ENCODE data around the gene FIG4.
"Not testable (repeated sequence)": the region's sequence is repeated elsewhere in the genome, so short reads cannot be mapped to it uniquely, and the experiment has no call there.

Gene FIG4

DNA sequence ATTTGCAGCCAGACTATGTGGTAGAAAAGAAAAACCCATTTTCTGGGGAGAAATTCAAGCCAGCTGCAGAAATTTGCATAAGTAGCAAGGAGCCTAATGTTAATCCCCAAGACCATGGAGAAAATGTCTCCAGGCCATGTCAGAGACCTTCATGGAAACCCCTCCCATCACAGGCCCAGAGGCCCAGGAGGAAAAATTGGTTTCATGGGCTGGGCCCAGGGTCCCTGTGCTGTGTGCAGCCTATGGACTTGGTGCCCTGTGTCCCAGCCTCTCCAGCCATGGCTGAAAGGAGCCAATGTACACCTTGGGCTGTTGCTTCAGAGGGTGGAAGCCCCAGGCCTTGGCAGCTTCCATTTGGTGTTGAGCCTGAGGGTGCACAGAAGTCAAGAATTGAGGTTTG lies 140.3 kb downstream of the FIG4 start:
- not testable (repeated sequence) for H3K4me3 ChIP-seq (ENCODE audit: low read depth in 1 of 5, low read length in 5 of 5); H3K9ac ChIP-seq (ENCODE audit: low read length in 5 of 5); H3K4me1 ChIP-seq (ENCODE audit: control insufficient read depth in 5 of 5, insufficient read depth in 5 of 5, low read length in 5 of 5); H3K27me3 ChIP-seq (ENCODE audit: control insufficient read depth in 5 of 5, insufficient read depth in 4 of 5, low read length in 5 of 5); H3K27ac ChIP-seq (ENCODE audit: low read depth, low read length); H3K9me3 ChIP-seq (ENCODE audit: control insufficient read depth in 5 of 5, low read length in 5 of 5)
- H3K36me3 ChIP-seq (ENCODE audit: control insufficient read depth in 5 of 5, insufficient read depth in 5 of 5, low read length in 5 of 5) = peaks cover 8 to 35% (median 15%) of the 10 kb centered on the region in 5 donors

DNA sequence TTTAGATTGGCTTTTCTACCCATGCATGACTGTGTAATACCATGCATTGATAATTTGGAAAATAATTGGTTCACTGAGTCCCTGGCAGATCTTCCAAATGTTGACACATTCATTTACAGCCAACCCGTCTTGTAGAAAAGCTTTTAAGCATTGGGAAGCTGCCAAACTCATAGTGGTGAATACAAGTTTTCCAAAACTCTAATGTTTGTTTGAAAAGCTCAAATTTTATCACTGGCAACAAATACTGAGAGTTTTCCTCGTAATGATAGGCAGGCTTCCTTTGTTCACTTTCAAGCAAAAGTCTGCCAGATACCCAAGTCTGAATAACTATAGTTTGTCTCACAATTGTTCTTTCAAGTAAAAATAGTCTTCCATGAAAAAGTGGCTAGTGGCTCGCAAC lies 143.0 kb downstream of the FIG4 start:
- H3K9ac ChIP-seq (ENCODE audit: low read length in 5 of 5) = no peak overlapping the region
- H3K36me3 ChIP-seq (ENCODE audit: control insufficient read depth in 5 of 5, insufficient read depth in 5 of 5, low read length in 5 of 5) = peaks cover 0 to 8% (median 0%) of the 10 kb centered on the region in 5 donors
- H3K9me3 ChIP-seq (ENCODE audit: control insufficient read depth in 5 of 5, low read length in 5 of 5) = peaks cover 0 to under 1% (median 0%) of the 10 kb centered on the region in 5 donors
- no peak overlapping the region for H3K4me3 ChIP-seq (ENCODE audit: low read depth in 1 of 5, low read length in 5 of 5)
- H3K4me1 ChIP-seq (ENCODE audit: control insufficient read depth in 5 of 5, insufficient read depth in 5 of 5, low read length in 5 of 5) = no peaks in the 10 kb centered on the region
- H3K27ac ChIP-seq (ENCODE audit: low read depth, low read length) = no peak overlapping the region
- no peaks in the 10 kb centered on the region for H3K27me3 ChIP-seq (ENCODE audit: control insufficient read depth in 5 of 5, insufficient read depth in 4 of 5, low read length in 5 of 5)

DNA sequence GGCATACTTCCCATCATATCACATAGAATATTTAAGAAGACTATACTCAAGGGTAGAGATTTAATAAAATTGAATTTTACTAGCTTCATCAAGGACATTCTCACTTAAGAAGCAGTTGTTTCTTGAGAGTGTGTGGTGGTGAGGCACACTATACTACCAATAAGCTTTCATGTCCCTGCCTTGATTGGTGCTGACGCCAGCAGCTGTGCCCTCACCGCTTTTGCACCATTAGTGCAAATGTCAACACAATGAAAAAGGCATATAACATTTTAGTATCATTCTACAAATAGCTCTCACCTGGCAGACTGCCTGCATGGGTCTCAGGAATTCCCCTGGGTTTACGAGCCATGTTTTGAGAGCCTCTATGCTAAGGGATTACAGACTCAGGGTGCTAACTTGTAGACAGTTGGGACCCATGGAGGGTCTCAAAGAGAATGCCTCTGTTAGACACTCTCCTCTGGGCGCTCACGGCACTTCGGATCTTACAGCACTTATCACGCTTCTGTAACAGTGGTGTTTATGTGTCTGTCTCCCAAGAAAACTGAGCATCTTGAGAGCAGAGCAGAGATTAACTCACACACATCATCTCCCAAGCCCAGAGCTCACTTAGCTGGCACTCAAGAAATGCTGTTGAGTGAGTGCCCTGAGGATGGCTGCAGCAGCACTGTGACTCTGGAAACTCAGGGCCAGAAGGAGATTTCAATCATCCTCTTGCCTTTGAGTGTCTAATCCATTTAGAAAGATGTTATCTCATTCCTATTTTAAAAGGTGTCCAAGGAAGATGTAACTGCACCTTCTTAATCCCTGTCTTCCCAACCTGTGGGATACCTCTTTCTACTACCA lies 143.7 kb downstream of the FIG4 start:
- Histone ChIP-seq H3K27me3 (ENCODE audit: control insufficient read depth in 5 of 5, insufficient read depth in 4 of 5, low read length in 5 of 5) (no peaks in the 10 kb centered on the region), H3K36me3 (ENCODE audit: control insufficient read depth in 5 of 5, insufficient read depth in 5 of 5, low read length in 5 of 5) (peaks cover 0 to under 1% (median 0%) of the 10 kb centered on the region in 5 donors), H3K4me1 (ENCODE audit: control insufficient read depth in 5 of 5, insufficient read depth in 5 of 5, low read length in 5 of 5) (no peaks in the 10 kb centered on the region), H3K9ac (ENCODE audit: low read length in 5 of 5) (no peak overlapping the region), H3K9me3 (ENCODE audit: control insufficient read depth in 5 of 5, low read length in 5 of 5) (no peaks in the 10 kb centered on the region), H3K27ac (ENCODE audit: low read depth, low read length) (no peak overlapping the region), H3K4me3 (ENCODE audit: low read depth in 1 of 5, low read length in 5 of 5) (no peak overlapping the region)

DNA sequence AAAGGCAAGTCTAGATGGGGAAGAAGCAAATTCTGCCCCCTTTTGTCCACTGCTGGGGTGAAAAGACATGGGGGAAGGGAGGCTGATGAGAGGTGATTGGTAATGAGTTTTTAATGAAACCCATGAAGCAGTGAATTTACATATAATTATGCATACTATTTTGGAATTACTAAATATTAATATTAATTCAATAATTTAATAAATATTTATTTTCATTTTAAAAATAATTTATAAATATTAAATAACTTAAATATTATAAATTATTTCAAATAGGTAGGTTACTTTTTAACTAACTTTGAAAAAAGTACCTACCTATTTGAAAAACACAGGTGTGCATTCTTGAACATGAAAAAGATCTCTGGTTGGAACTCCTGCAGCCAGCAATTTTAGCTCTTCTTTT lies 148.9 kb downstream of the FIG4 start:
- H3K27me3 ChIP-seq (ENCODE audit: control insufficient read depth in 5 of 5, insufficient read depth in 4 of 5, low read length in 5 of 5) = no peaks in the 10 kb centered on the region
- no peak overlapping the region for H3K27ac ChIP-seq (ENCODE audit: low read depth, low read length)
- H3K9me3 ChIP-seq (ENCODE audit: control insufficient read depth in 5 of 5, low read length in 5 of 5) = no peaks in the 10 kb centered on the region
- H3K9ac ChIP-seq (ENCODE audit: low read length in 5 of 5) = no peak overlapping the region
- no peaks in the 10 kb centered on the region for H3K4me1 ChIP-seq (ENCODE audit: control insufficient read depth in 5 of 5, insufficient read depth in 5 of 5, low read length in 5 of 5)
- H3K36me3 ChIP-seq (ENCODE audit: control insufficient read depth in 5 of 5, insufficient read depth in 5 of 5, low read length in 5 of 5) = no peaks in the 10 kb centered on the region
- no peak overlapping the region for H3K4me3 ChIP-seq (ENCODE audit: low read depth in 1 of 5, low read length in 5 of 5)

DNA sequence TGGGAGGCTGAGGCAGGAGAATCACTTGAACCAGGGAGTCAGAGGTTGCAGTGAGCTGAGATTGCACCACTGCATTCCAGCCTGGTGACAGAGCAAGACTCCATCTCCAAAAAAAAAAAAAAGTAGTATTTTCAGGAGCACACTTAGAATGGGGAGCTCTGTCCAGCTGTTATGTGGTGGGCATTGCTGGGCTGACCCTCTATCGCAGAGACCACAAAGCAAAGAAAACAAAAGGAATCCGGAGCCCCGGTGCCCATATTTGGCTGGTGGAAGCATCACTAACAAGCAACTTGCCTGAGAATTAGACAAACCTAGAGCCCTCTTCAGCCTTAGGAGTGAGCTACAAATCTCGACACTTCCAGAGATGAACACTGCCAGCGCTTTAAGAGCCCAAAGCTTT lies 149.7 kb downstream of the FIG4 start:
- H3K4me3 ChIP-seq (ENCODE audit: low read depth in 1 of 5, low read length in 5 of 5) = no peak overlapping the region
- H3K27ac ChIP-seq (ENCODE audit: low read depth, low read length) = no peak overlapping the region
- H3K9ac ChIP-seq (ENCODE audit: low read length in 5 of 5) = no peak overlapping the region
- no peaks in the 10 kb centered on the region for H3K4me1 ChIP-seq (ENCODE audit: control insufficient read depth in 5 of 5, insufficient read depth in 5 of 5, low read length in 5 of 5)
- no peaks in the 10 kb centered on the region for H3K9me3 ChIP-seq (ENCODE audit: control insufficient read depth in 5 of 5, low read length in 5 of 5)
- no peaks in the 10 kb centered on the region for H3K27me3 ChIP-seq (ENCODE audit: control insufficient read depth in 5 of 5, insufficient read depth in 4 of 5, low read length in 5 of 5)
- no peaks in the 10 kb centered on the region for H3K36me3 ChIP-seq (ENCODE audit: control insufficient read depth in 5 of 5, insufficient read depth in 5 of 5, low read length in 5 of 5)

DNA sequence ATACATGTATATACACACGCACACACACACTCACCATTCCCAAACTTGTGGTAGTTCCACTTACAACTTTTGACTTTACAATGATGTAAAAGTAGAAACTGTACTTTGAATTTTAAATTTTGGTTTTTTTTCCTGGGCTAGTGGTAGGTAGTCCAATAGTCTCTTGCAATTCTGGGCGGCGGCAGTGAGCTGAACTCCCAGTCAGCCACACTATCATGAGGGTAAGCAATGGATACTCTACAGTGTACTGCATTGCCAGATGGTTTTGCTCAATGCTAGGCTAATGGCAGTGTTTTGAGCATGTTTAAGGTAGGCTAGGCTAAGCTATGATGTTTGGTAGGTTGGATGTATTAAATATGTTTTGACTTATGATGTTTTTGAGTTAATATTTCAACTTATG lies 150.8 kb downstream of the FIG4 start:
- peaks cover 0 to 3% (median 0%) of the 10 kb centered on the region in 5 donors for H3K9me3 ChIP-seq (ENCODE audit: control insufficient read depth in 5 of 5, low read length in 5 of 5)
- H3K4me1 ChIP-seq (ENCODE audit: control insufficient read depth in 5 of 5, insufficient read depth in 5 of 5, low read length in 5 of 5) = no peaks in the 10 kb centered on the region
- no peak overlapping the region for H3K4me3 ChIP-seq (ENCODE audit: low read depth in 1 of 5, low read length in 5 of 5)
- H3K36me3 ChIP-seq (ENCODE audit: control insufficient read depth in 5 of 5, insufficient read depth in 5 of 5, low read length in 5 of 5) = no peaks in the 10 kb centered on the region
- H3K27me3 ChIP-seq (ENCODE audit: control insufficient read depth in 5 of 5, insufficient read depth in 4 of 5, low read length in 5 of 5) = no peaks in the 10 kb centered on the region
- H3K9ac ChIP-seq (ENCODE audit: low read length in 5 of 5) = no peak overlapping the region
- no peak overlapping the region for H3K27ac ChIP-seq (ENCODE audit: low read depth, low read length)

DNA sequence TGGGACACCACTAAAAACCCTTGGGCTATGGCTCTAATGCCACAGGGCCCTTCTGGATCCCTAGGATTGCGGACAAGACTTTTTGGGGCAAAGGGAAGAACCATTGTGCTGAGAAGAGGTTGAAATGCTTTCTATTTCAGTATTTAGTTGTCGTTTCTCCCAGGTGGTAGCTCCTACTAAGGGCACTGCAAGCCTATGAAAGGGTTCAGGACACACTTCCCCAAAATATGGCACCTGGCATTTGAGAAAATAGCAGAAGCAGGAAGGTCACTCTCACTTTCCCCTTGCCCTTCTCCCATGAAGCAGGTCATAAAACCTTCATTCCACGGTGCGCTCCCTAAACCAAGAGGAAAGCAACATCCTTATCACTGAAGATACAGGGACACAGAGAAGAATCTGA lies 161.6 kb downstream of the FIG4 start:
- Histone ChIP-seq H3K4me3 (ENCODE audit: low read depth in 1 of 5, low read length in 5 of 5) (no peak overlapping the region), H3K27me3 (ENCODE audit: control insufficient read depth in 5 of 5, insufficient read depth in 4 of 5, low read length in 5 of 5) (no peaks in the 10 kb centered on the region), H3K36me3 (ENCODE audit: control insufficient read depth in 5 of 5, insufficient read depth in 5 of 5, low read length in 5 of 5) (no peaks in the 10 kb centered on the region), H3K27ac (ENCODE audit: low read depth, low read length) (no peak overlapping the region), H3K4me1 (ENCODE audit: control insufficient read depth in 5 of 5, insufficient read depth in 5 of 5, low read length in 5 of 5) (no peaks in the 10 kb centered on the region), H3K9me3 (ENCODE audit: control insufficient read depth in 5 of 5, low read length in 5 of 5) (peaks cover 0 to 6% (median 3%) of the 10 kb centered on the region in 5 donors), H3K9ac (ENCODE audit: low read length in 5 of 5) (no peak overlapping the region)

DNA sequence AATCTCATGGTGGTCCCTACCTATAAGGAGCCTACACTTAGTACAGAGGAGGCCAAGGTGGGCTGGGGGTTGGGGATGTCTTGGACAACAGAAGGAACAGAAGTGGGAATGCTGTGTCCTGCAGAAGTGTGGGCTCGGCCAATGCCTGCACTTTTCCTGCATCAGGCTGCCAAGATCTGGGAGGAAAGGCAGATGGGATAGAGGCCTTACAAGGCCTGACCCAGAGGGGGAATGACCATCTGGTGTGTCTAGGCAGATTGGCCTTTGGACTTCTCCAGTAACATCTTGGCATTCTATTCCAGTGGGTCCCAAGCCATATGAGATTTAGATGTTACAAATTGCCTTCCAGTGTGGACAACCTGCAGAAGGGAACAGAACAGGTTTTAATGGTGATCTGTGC lies 162.3 kb downstream of the FIG4 start:
- Histone ChIP-seq H3K4me1 (ENCODE audit: control insufficient read depth in 5 of 5, insufficient read depth in 5 of 5, low read length in 5 of 5) (no peaks in the 10 kb centered on the region), H3K27ac (ENCODE audit: low read depth, low read length) (no peak overlapping the region), H3K36me3 (ENCODE audit: control insufficient read depth in 5 of 5, insufficient read depth in 5 of 5, low read length in 5 of 5) (no peaks in the 10 kb centered on the region), H3K9ac (ENCODE audit: low read length in 5 of 5) (no peak overlapping the region), H3K9me3 (ENCODE audit: control insufficient read depth in 5 of 5, low read length in 5 of 5) (peaks cover 0 to 5% (median 3%) of the 10 kb centered on the region in 5 donors), H3K4me3 (ENCODE audit: low read depth in 1 of 5, low read length in 5 of 5) (no peak overlapping the region), H3K27me3 (ENCODE audit: control insufficient read depth in 5 of 5, insufficient read depth in 4 of 5, low read length in 5 of 5) (no peaks in the 10 kb centered on the region)

DNA sequence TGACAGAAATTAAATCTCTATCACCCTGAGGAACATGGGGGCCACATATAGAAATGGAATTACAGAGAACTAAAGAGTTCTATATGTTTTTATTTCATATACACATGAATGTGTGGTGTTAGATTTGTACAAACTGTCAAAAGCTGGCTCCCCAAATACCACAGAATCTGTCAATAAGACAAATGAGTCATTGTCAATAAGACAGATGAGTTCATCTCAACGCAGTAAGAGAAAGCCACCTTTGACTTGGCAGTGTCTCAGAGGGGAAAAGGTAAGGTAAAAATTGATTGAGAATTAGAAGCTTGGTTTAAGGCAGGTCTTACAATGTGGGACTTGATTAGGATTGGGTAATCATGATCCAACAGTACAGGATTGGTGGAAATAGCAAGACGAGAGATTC lies 162.9 kb downstream of the FIG4 start:
- no peak overlapping the region for H3K4me3 ChIP-seq (ENCODE audit: low read depth in 1 of 5, low read length in 5 of 5)
- H3K9ac ChIP-seq (ENCODE audit: low read length in 5 of 5) = no peak overlapping the region
- peaks cover 0 to under 1% (median 0%) of the 10 kb centered on the region in 5 donors for H3K9me3 ChIP-seq (ENCODE audit: control insufficient read depth in 5 of 5, low read length in 5 of 5)
- no peaks in the 10 kb centered on the region for H3K36me3 ChIP-seq (ENCODE audit: control insufficient read depth in 5 of 5, insufficient read depth in 5 of 5, low read length in 5 of 5)
- H3K27me3 ChIP-seq (ENCODE audit: control insufficient read depth in 5 of 5, insufficient read depth in 4 of 5, low read length in 5 of 5) = no peaks in the 10 kb centered on the region
- no peaks in the 10 kb centered on the region for H3K4me1 ChIP-seq (ENCODE audit: control insufficient read depth in 5 of 5, insufficient read depth in 5 of 5, low read length in 5 of 5)
- H3K27ac ChIP-seq (ENCODE audit: low read depth, low read length) = no peak overlapping the region

DNA sequence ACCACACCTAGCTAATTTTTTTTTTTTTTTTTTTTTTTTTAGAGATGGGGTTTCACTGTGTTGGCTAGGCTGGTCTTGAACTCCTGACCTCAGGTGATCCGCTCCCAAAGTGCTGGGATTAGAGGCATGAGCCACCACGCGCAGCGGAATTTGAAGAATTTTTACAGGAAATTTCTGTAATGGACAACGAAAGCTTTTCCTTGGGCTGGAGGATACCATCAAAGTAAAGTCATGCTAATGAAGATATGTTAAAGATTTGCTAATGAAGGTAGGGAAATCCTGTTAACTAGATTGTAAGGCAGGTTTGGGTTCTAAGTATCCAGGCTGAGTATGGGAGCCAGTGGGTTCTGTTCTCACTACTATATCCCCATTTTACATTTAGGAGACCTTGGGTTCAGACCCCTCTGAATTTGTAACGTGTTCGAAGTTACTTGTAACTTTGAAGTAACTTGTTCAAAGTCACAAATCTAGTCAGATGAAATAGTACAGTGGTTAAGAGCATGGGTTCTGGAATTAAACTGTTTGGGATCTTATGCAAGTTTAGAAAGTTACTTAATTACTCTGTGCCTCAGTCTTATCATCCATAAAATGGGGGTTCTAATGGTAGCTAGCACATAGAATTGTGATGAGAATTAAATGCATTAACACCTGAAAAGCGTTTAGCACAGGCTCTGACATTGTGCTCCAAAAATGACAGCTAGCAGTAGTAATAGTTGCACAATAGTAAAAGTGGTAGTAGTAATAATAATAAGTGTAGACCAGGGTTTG lies 163.6 kb downstream of the FIG4 start:
- H3K9me3 ChIP-seq (ENCODE audit: control insufficient read depth in 5 of 5, low read length in 5 of 5) = no peaks in the 10 kb centered on the region
- H3K27me3 ChIP-seq (ENCODE audit: control insufficient read depth in 5 of 5, insufficient read depth in 4 of 5, low read length in 5 of 5) = no peaks in the 10 kb centered on the region
- H3K9ac ChIP-seq (ENCODE audit: low read length in 5 of 5) = no peak overlapping the region
- H3K27ac ChIP-seq (ENCODE audit: low read depth, low read length) = no peak overlapping the region
- no peak overlapping the region for H3K4me3 ChIP-seq (ENCODE audit: low read depth in 1 of 5, low read length in 5 of 5)
- H3K36me3 ChIP-seq (ENCODE audit: control insufficient read depth in 5 of 5, insufficient read depth in 5 of 5, low read length in 5 of 5) = no peaks in the 10 kb centered on the region
- no peaks in the 10 kb centered on the region for H3K4me1 ChIP-seq (ENCODE audit: control insufficient read depth in 5 of 5, insufficient read depth in 5 of 5, low read length in 5 of 5)
